Measurements from ENCODE around the gene GLE1. TPM values are rescaled to one million over a fixed set of nuclear protein-coding genes. Genes with fewer than 3 reads are reported as not detected.

The GLE1 gene
- total RNA-seq, 2 experiments from 2014 or later: 8.0 to 8.4 TPM

GRCh38 chr9:128485414-128485855 lies 19.1 kb upstream of the GLE1 start:
- Mint-ChIP-seq H3K36me3 (ENCODE audit: low read depth) (peaks cover 74% of the 10 kb centered on the region), H3K9me3 (no peaks in the 10 kb centered on the region), H3K4me3 (no peak overlapping the region), H3K27me3 (no peaks in the 10 kb centered on the region), H3K27ac (no peak overlapping the region), H3K4me1 (ENCODE audit: low read depth) (no peaks in the 10 kb centered on the region)
- Histone ChIP-seq H3K27ac (ENCODE audit: low read depth in 1 of 2, low read length in 2 of 2) (no peak overlapping the region), H3K27me3 (ENCODE audit: control insufficient read depth in 1 of 2, insufficient read depth in 2 of 2, low read length in 2 of 2) (no peaks in the 10 kb centered on the region), H3K4me1 (ENCODE audit: insufficient read depth, low read length) (no peaks in the 10 kb centered on the region), H3K4me3 (ENCODE audit: low read length) (no peak overlapping the region), H3K9me3 (ENCODE audit: control insufficient read depth in 1 of 2, insufficient read depth in 1 of 2, low read length in 2 of 2) (no peaks in the 10 kb centered on the region), H3K36me3 (ENCODE audit: insufficient read depth, low read length) (peaks cover 73% of the 10 kb centered on the region)
- ATAC-seq (ENCODE audit: poor library complexity) (no peak), DNase-seq (no peak)
- intact Hi-C loops (cut with DNase I, micrococcal nuclease): no loop called here
- TF ChIP-seq CTCF (IDR thresholded peaks at IDR 0.05): no peak
- ChIA-PET POLR2A (no interaction called here), CTCF (no interaction called here)

- POLR2A ChIA-PET: no interaction called here
- Histone ChIP-seq H3K9me3 (ENCODE audit: control insufficient read depth in 1 of 2, insufficient read depth in 1 of 2, low read length in 2 of 2) (no peaks in the 10 kb centered on the region), H3K4me3 (ENCODE audit: low read length) (no peak overlapping the region), H3K4me1 (ENCODE audit: insufficient read depth, low read length) (no peaks in the 10 kb centered on the region), H3K36me3 (ENCODE audit: insufficient read depth, low read length) (peaks cover 73% of the 10 kb centered on the region), H3K27ac (ENCODE audit: low read depth in 1 of 2, low read length in 2 of 2) (no peak overlapping the region), H3K27me3 (ENCODE audit: control insufficient read depth in 1 of 2, insufficient read depth in 2 of 2, low read length in 2 of 2) (no peaks in the 10 kb centered on the region)
- intact Hi-C loops (cut with DNase I, micrococcal nuclease): no loop called here
- Mint-ChIP-seq H3K27ac (no peak overlapping the region), H3K4me1 (ENCODE audit: low read depth) (no peaks in the 10 kb centered on the region), H3K9me3 (no peaks in the 10 kb centered on the region), H3K27me3 (no peaks in the 10 kb centered on the region), H3K4me3 (no peak overlapping the region), H3K36me3 (ENCODE audit: low read depth) (peaks cover 73% of the 10 kb centered on the region)
- ATAC-seq (ENCODE audit: poor library complexity) (no peak), DNase-seq (no peak)
- no peak for TF ChIP-seq CTCF (IDR thresholded peaks at IDR 0.05)
- CTCF ChIA-PET: no interaction called here
These were observed 18.3 kb upstream of the GLE1 start for GRCh38 chr9:128486201-128486600.

GRCh38 chr9:128493424-128493823 lies 11.1 kb upstream of the GLE1 start:
- CTCF ChIA-PET: no interaction called here

More at GRCh38 chr9:128493424-128493823, 11.1 kb upstream of the GLE1 start:
- POLR2A ChIA-PET: no interaction called here
- intact Hi-C loops (cut with DNase I, micrococcal nuclease): no loop called here
- Histone ChIP-seq H3K27ac (ENCODE audit: low read depth in 1 of 2, low read length in 2 of 2) (no peak overlapping the region), H3K27me3 (ENCODE audit: control insufficient read depth in 1 of 2, insufficient read depth in 2 of 2, low read length in 2 of 2) (no peaks in the 10 kb centered on the region), H3K9me3 (ENCODE audit: control insufficient read depth in 1 of 2, insufficient read depth in 1 of 2, low read length in 2 of 2) (no peaks in the 10 kb centered on the region), H3K4me1 (ENCODE audit: insufficient read depth, low read length) (peaks cover 7% of the 10 kb centered on the region), H3K36me3 (ENCODE audit: insufficient read depth, low read length) (peaks cover 69% of the 10 kb centered on the region), H3K4me3 (ENCODE audit: low read length) (no peak overlapping the region)
- Mint-ChIP-seq H3K27ac (no peak overlapping the region), H3K4me3 (no peak overlapping the region), H3K9me3 (no peaks in the 10 kb centered on the region), H3K36me3 (ENCODE audit: low read depth) (peaks cover 61% of the 10 kb centered on the region), H3K27me3 (no peaks in the 10 kb centered on the region), H3K4me1 (ENCODE audit: low read depth) (peaks cover 13% of the 10 kb centered on the region)
- ATAC-seq (ENCODE audit: poor library complexity) (no peak), DNase-seq (no peak)
- TF ChIP-seq CTCF (IDR thresholded peaks at IDR 0.05): no peak

Measured in CD4-positive, alpha-beta T cell (primary cell).